ENCODE data around the gene RANBP1. TPM values are rescaled to one million over a fixed set of nuclear protein-coding genes. Genes with fewer than 3 reads are reported as not detected.

RANBP1 gene
- total and polyA plus RNA-seq, 2 of the 13 experiments (the other 11 are each of a cell fraction or from before 2014, with no cell fraction given) = 181 to 492 TPM

DNA sequence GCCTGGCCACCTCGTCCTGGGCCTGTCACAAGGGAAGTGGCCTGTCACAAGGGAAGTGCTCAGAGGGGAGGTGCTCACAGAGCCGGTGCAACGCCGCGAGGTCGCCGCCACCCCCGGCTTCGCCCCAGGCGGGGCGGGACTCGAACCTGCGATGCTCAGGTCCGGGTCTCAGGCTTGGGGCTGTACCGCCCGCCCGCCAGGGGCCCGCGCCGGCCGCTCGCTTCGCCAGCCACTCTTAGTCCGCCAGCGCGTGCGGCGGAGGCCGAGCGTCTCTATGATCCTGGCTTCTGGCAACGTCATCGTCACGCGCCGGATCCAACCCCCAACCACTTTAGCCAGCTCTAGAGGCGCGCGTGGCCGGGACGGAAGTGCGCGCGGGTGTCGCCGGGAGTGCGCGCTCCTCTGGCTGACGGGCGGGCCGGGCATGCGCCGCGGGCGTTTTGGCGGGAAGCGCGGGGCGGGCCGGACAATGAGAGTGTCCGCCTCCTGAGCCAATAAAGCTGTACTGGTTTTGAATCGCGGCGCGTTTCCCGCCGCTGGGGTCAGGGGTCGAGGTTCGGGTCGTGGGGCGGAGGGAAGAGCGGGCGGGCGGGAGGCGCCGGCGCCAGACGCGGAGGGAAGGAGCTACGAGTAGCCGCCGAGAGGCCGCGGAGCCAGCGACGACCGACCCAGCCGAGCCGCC lies 1.2 kb downstream of the RANBP1 start, which contains the start of gene TRMT2A:
TSS of gene TRMT2A (minus strand) at position 276 of the 682 bp plus-strand sequence. CDS start 320 bp downstream, outside the sequence.
- DNase-seq (ENCODE audit: low spot score) (peak; percentile 95), ATAC-seq (peak; percentile 80), FAIRE-seq (peak; percentile 60)
- Histone ChIP-seq H3K79me2 (ENCODE audit: insufficient read depth, low read length) (peaks cover 64% of the 10 kb centered on the region), H3K4me1 (ENCODE audit: insufficient read depth, low read length) (peaks cover 57% of the 10 kb centered on the region), H3K9ac (ENCODE audit: insufficient read depth, low read depth, low read length) (peak within 1 kb of the TSS; percentile 90), H3K4me3 (replicated peaks in 1 of 3; ENCODE audit: insufficient read depth in 1 of 3, low read depth in 2 of 3, low read length in 3 of 3) (peak within 1 kb of the TSS; percentile 87 to 94 (median 90)), H3K27me3 (ENCODE audit: control insufficient read depth in 1 of 2, insufficient read depth in 2 of 2, low read length in 2 of 2) (no peaks in the 10 kb centered on the region; a peak in 1 of 5 replicates), H3K4me2 (ENCODE audit: low read depth, low read length) (peak within 1 kb of the TSS; percentile 84), H3K27ac (ENCODE audit: extremely low read length, insufficient read depth, low read length) (peak within 1 kb of the TSS; percentile 83), H3K9me3 (ENCODE audit: low read length) (no peaks in the 10 kb centered on the region), H3K36me3 (replicated peaks in 1 of 2; ENCODE audit: control insufficient read depth in 1 of 2, insufficient read depth in 2 of 2, low read length in 2 of 2) (peaks cover 15 to 74% of the 10 kb centered on the region in 2 experiments), H2AFZ (ENCODE audit: low read length) (no peak within 1 kb of the TSS), H4K20me1 (ENCODE audit: insufficient read depth, low read length) (0 out of 2 replicates have a peak, but pooled peaks cover 3% of the 10 kb centered on the region)
- in situ Hi-C loops (cut with HindIII; ENCODE audit: extremely low pct_ligation_motif_present, low pct_unique_long_range_greater_than_20kb) (no loop called here), intact Hi-C loops (cut with micrococcal nuclease; ENCODE audit: unreplicated experiment) (loop anchor here (1.0 to 5.0 kb wide), 2 partner anchors 12 to 35 kb away; partner anchors contain the start of gene DGCR8)
- ChIA-PET CTCF (ENCODE audit: low intra/inter-chr PET ratio, low total read pairs) (no interaction called here), POLR2A (interaction anchor here (0.9 to 2.2 kb wide), 8 partner anchors 9 to 277 kb away, joined by 3 to 15 read pairs (median 4); partner anchors contain the start of genes ZDHHC8 and ZNF74)
- no TSS peak for BruUV-seq (replicated peaks)
- WGBS (ENCODE audit: low lambda C conversion rate) = 0% methylated on average over 52 of the region's 88 CpGs
- peak; percentile 94 to 99 for TF ChIP-seq NR2F1 (CRISPR knock-in tag; IDR thresholded peaks at IDR 0.05)
- TF ChIP-seq, protein P1, sequence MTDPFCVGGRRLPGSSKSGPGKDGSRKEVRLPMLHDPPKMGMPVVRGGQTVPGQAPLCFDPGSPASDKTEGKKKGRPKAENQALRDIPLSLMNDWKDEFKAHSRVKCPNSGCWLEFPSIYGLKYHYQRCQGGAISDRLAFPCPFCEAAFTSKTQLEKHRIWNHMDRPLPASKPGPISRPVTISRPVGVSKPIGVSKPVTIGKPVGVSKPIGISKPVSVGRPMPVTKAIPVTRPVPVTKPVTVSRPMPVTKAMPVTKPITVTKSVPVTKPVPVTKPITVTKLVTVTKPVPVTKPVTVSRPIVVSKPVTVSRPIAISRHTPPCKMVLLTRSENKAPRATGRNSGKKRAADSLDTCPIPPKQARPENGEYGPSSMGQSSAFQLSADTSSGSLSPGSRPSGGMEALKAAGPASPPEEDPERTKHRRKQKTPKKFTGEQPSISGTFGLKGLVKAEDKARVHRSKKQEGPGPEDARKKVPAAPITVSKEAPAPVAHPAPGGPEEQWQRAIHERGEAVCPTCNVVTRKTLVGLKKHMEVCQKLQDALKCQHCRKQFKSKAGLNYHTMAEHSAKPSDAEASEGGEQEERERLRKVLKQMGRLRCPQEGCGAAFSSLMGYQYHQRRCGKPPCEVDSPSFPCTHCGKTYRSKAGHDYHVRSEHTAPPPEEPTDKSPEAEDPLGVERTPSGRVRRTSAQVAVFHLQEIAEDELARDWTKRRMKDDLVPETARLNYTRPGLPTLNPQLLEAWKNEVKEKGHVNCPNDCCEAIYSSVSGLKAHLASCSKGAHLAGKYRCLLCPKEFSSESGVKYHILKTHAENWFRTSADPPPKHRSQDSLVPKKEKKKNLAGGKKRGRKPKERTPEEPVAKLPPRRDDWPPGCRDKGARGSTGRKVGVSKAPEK (CRISPR knock-in tag; IDR thresholded peaks at IDR 0.05; ENCODE audit: borderline replicate concordance) = no peak
- TF ChIP-seq, protein P2, sequence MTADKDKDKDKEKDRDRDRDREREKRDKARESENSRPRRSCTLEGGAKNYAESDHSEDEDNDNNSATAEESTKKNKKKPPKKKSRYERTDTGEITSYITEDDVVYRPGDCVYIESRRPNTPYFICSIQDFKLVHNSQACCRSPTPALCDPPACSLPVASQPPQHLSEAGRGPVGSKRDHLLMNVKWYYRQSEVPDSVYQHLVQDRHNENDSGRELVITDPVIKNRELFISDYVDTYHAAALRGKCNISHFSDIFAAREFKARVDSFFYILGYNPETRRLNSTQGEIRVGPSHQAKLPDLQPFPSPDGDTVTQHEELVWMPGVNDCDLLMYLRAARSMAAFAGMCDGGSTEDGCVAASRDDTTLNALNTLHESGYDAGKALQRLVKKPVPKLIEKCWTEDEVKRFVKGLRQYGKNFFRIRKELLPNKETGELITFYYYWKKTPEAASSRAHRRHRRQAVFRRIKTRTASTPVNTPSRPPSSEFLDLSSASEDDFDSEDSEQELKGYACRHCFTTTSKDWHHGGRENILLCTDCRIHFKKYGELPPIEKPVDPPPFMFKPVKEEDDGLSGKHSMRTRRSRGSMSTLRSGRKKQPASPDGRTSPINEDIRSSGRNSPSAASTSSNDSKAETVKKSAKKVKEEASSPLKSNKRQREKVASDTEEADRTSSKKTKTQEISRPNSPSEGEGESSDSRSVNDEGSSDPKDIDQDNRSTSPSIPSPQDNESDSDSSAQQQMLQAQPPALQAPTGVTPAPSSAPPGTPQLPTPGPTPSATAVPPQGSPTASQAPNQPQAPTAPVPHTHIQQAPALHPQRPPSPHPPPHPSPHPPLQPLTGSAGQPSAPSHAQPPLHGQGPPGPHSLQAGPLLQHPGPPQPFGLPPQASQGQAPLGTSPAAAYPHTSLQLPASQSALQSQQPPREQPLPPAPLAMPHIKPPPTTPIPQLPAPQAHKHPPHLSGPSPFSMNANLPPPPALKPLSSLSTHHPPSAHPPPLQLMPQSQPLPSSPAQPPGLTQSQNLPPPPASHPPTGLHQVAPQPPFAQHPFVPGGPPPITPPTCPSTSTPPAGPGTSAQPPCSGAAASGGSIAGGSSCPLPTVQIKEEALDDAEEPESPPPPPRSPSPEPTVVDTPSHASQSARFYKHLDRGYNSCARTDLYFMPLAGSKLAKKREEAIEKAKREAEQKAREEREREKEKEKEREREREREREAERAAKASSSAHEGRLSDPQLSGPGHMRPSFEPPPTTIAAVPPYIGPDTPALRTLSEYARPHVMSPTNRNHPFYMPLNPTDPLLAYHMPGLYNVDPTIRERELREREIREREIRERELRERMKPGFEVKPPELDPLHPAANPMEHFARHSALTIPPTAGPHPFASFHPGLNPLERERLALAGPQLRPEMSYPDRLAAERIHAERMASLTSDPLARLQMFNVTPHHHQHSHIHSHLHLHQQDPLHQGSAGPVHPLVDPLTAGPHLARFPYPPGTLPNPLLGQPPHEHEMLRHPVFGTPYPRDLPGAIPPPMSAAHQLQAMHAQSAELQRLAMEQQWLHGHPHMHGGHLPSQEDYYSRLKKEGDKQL (CRISPR knock-in tag; IDR thresholded peaks at IDR 0.05; ENCODE audit: low read depth) = peak; percentile 30; the same call in 1 of the 2 replicates
- TF ChIP-seq ZKSCAN1 (IDR thresholded peaks at IDR 0.05; ENCODE audit: low read length) = peak; percentile 76; the same call in 1 of the 2 replicates
- no peak for TF ChIP-seq CHD4 (IDR thresholded peaks at IDR 0.05; ENCODE audit: borderline replicate concordance, low read length)
- TF ChIP-seq NONO (IDR thresholded peaks at IDR 0.05) = no peak
- peak; percentile 96 for TF ChIP-seq NONO (CRISPR knock-in tag; conservative IDR thresholded peaks at IDR 0.05)
- TF ChIP-seq, protein P3, sequence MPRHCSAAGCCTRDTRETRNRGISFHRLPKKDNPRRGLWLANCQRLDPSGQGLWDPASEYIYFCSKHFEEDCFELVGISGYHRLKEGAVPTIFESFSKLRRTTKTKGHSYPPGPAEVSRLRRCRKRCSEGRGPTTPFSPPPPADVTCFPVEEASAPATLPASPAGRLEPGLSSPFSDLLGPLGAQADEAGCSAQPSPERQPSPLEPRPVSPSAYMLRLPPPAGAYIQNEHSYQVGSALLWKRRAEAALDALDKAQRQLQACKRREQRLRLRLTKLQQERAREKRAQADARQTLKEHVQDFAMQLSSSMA (CRISPR knock-in tag; IDR thresholded peaks at IDR 0.05) = peak; percentile 95
- no peak for TF ChIP-seq ZNF629 (CRISPR knock-in tag; conservative IDR thresholded peaks at IDR 0.05)
- TF ChIP-seq ZFX (CRISPR knock-in tag; IDR thresholded peaks at IDR 0.05; ENCODE audit: low read depth) = peak; percentile 83
- TF ChIP-seq ATF7 (IDR thresholded peaks at IDR 0.05) = no peak
- peak; percentile 46; the same call in 1 of the 2 replicates for TF ChIP-seq ATF7 (CRISPR knock-in tag; IDR thresholded peaks at IDR 0.05)
- no peak for TF ChIP-seq ZNF790 (CRISPR knock-in tag; IDR thresholded peaks at IDR 0.05; ENCODE audit: borderline replicate concordance)
